GM18519 (cell line): Measurements from ENCODE around the gene DHCR24.

ENCODE experiments used
- ATAC-seq: cut with Tn5 transposase; IDR thresholded peaks from one replicate; pipeline ENCODE4 v1.9.1; 2021; ENCODE audit warnings: mild to moderate bottlenecking, moderate library complexity; ENCODE audit not compliant: unreplicated experiment, low FRiP score

DHCR24 gene

DNA sequence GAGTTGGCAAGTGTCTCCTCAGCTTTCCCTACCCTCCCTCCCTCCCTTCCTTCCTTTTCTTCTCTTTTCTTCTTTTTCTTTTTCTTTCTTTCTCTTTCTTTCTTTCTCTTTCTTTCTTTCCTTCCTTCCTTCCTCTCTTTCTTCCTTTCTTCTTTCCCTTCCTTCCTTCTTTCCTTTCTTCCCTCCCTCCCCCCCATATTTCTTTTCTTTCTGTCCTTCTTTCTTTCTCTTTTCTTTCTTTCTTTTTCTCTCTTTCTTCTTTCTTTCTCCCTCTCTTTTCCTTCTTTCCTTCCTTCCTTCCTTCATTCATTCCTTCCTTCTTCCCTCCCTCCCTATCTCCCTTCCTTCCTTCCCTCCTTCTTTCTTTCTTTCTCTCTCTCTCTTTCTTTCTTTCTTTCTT is 67.3 kb downstream of the DHCR24 start:
- ATAC-seq = no peak

DNA sequence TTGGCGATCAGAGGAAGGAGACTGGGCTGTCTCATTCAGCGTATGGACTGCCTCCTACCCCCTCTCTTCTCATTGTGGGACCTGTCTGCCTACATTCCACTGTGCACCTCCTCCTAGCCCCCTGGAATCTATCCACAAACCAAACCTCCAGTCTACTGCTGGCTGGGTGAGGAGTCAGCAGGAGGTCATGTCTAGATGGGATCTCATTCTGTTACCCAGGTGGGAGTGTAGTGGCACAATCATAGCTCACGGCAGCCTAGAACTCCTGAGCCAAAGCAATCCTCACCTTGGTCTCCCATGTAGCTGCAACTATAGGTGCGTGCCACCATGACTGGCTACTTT is 67.8 kb downstream of the DHCR24 start:
- ATAC-seq = no peak

DNA sequence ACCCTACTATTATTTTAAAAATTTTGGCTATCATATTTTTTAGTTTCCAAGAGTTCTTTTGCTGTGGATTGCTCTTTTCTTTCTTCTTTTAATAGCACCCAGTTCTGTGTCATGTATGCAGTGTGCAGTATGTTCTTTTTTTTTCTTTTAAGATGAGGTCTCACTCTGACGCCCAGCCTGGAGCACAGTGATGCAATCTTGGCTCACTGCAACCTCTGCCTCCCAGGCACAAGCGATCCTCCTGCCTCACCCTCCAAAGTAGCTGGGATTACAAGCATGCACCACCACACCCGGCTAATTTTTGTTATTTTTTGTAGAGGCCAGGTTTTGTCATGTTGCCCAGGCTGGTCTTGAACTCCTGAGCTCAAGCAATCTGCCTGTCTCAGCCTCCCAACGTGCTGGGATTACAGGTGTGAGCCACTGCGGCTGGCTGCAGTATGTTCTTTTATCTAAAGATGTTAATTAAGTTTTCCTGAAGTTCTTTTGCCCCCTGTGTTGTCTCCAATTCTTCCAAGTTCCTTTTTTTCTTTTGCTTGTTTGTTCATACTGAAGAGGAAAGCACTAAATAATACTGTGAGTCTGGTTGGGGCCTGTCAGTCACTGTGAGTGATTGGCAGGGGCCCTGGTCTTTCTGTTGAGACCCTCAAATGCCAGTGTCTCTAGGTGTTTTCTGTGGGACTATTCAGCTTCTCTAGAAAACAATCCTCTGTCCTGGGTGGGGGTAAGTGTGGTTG is 68.4 kb downstream of the DHCR24 start:
- no peak for ATAC-seq

DNA sequence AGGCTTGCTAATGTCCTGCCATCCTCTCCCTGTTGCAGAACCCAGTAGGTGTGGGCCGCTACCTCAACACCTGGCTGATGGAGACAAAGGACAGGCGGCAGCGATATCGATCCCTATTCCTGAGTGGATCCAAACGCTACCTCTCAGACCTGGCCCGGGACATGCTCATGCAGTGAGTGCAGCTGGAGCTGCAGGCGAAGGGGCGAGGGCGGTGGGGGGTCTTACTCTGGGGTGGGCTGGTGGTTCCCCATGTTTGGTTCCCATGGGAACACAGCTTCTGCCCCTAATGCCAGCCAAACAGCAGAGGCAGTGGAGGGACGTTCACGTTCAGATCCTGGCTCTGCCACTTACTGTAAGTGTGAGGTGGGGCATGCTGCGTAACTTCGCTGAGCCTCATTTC is 70.0 kb downstream of the DHCR24 start:
- no peak for ATAC-seq

- ATAC-seq = no peak
These were observed 70.9 kb downstream of the DHCR24 start for GRCh38 chr1:54816130-54816529.

GRCh38 chr1:54815086-54815876 is 71.7 kb downstream of the DHCR24 start:
- ATAC-seq = no peak

DNA sequence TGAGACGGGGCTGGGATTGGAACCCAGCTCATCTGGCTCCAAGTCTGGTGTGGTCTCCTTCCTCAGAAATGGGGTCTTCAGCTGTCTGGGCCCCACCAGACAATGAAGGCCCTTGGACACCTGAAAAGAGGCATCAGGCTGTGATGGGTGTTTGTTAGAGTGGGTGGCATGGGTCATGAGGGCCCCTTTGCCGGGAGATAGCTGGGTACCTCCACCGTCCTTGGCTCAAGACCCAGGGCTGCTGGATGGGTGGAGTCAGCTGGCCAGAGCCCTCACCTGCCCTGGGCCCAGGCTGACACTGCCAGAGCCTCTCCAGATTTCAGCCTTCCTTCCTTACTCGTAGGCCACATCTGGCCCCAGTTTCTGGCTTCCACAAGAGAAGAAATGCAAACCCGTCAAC is 72.4 kb downstream of the DHCR24 start:
- no peak for ATAC-seq

GRCh38 chr1:54814126-54814498 is 72.9 kb downstream of the DHCR24 start:
- ATAC-seq = no peak

DNA sequence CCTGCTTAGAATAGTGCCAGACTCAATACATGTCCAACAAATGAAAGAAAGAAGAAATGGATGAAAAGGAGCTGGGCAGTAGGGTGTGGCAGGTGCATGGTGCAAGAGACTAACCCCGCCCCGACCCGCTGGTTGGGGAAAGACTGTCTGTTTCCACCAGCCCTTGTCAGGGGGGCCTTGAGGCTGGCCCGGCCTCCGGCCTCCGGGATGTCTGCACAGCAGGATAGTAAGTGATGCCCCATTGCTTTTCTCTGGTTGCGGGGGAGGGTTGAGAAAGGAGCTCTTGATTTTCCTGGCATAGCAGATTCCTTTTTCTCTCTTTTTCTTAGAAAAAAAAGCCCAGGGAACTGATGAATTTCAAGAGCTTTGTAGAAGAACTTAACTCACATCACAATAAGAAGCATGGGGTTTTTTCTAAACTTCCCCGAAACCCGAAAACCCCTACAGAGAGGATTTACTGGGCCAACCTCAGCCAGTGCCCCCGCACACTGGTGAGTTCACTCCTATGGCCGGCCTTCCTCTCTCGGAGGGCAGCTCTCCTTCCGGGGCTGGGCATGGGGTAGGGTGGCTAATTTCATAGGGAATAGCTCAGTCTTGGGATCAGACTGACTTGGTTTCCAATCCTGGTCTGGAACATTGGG is 73.4 kb downstream of the DHCR24 start:
- ATAC-seq = no peak

GRCh38 chr1:54812801-54813484 is 74.1 kb downstream of the DHCR24 start:
- no peak for ATAC-seq

DNA sequence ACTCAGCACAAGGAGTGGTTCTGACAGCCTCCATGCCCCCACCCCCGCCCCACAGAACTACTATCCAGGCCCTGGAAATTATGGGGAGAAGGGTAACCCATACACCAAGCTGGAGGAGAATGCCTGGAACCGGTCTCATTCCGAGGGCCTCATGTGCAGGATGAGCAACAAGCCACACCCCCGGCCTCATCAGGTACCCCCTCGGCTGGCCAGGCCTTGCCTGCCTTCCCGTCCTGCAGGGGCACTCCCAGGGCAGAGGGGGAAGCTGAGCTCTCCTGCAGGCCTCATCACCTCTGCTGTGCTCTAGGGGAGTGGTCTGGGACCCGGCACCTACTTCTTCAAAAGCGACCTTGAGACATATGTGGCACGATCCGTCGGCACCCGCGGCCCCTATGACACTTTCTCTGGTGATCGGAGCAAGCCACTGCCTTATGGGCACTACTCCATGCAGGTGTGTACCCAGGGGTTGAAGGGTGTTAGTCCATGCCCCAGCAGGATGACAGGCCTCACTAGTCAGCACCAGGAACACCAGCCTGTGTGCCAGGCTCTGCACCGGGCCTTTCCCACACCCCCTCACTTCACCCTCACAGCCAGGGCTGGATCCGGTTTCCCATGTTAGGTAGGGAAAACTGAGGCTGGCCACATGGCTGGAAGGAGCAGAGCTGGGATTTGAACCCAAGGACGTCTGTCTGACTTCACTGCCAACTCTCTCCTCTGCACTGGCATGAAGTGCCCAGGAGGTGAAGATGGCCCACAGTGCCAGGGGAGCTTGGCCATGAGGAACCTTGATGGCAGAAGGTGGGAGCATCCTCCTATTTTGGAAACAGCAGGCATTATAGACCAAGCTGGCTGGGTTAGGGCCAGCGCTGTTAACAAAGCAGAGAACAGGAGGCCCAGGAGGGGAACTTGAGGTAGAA is 75.0 kb downstream of the DHCR24 start:
- ATAC-seq = no peak

GRCh38 chr1:54811066-54811465 is 75.9 kb downstream of the DHCR24 start:
- no peak for ATAC-seq

DNA sequence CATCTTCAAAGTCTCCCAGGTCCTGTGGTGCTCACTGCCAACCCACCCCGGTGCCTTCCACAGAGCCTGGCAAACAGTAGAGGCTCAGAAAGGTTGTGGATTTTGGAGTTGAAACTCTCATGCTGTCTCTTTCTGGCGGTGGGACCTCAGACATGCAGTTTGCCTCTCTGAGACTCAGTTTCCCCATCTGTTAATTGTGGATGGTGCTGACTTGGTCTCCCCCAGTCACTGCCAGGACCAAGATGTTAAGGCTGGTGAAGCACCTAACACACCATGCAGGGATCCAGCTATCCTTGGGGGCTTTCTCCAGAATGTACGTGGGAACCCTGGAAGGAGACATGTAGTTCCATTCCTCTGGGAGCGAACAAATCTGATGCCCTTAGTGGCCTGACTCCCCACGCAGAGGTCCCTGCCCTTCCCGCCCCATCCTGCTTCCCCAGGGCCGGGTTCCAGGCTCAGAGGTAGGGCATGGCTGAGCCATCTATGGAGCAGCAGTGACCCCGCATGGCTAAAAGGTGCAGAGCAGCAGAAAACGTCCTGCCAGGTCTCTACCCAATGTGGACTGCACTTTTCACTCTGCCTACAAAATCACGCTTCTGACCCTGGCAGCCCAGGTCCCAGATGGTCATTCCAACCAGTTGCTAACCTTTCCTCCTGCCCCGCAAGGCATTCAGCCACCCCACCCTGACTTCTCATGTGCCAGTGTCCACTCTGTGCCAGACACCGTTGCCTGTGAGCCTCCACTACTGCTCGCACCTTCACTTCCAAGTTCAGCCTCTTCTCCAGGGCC is 76.6 kb downstream of the DHCR24 start:
- no peak for ATAC-seq

DNA sequence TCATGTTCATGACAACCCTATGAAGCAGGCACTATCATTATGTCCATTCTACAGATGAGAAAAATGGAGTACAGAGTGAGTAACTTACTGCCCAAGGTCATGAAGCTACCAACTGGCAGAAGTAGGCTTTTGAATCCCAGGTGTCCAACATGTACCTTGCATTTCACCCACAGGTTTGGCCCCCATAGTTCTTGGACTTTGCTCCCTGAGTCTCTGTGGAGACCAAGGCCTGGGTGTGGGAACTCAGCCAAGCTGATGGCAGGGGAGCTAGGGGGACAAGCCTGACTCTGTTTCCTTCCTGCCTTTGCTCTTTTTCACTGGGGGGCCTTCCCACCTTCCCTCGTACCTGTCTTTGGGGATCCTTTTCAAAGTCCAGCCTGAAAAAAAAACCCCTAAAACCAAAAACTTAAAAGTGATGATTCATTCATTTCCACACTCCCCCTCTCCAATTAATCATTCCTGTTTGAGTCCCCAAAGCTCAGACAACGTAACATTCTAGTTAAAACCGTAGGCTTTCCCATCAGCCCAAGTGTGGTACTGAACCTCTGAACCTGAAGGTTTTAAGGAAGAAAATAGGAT is 77.4 kb downstream of the DHCR24 start:
- no peak for ATAC-seq

- ATAC-seq = no peak
These were observed 78.4 kb downstream of the DHCR24 start for GRCh38 chr1:54808443-54809207.

DNA sequence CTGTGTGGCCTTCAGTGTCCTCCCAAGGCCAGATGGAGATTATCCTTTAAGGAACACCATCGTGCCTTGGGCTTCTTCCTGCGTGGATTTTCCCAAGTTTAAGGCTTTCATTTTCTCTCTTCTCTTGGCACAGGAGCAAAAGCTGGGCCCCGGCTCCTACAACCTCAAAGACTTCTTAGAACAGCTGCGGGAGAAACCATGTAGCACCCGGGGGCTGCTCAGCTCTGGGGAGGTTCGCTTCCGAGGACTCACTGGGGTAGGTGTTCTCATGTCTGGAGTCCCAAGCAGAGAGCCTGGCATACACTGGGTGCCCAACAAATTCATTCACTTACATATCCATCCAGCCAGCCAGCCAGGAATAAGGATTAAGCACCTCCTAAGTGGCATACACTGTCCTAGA is 79.2 kb downstream of the DHCR24 start:
- ATAC-seq = no peak

- no peak for ATAC-seq
These were observed 79.9 kb downstream of the DHCR24 start for GRCh38 chr1:54806931-54807611.

GRCh38 chr1:54805981-54806381 is 81.0 kb downstream of the DHCR24 start:
- ATAC-seq = no peak
